Fibroblast of villous mesenchyme (primary cell): ENCODE results near the gene TKFC. TPM values are rescaled to one million over a fixed set of nuclear protein-coding genes. Genes with fewer than 3 reads are reported as not detected.
A peak's percentile ranks its signal among the peaks of the same experiment; 100 is the strongest.

Experiments
- DNase-seq: peaks from one replicate; pipeline ENCODE4 v3.0.0-alpha.2; 2010; ENCODE audit warnings: low read depth
- H3K4me3 ChIP-seq: 2 replicates; pipeline ENCODE4 v1.5.1; 2011; ENCODE audit warnings: low read depth, mild to moderate bottlenecking, low read length
- total RNA-seq: library from RNA; depleted of rRNA; stranded (reverse); fragments of >200 nt; gene quantifications from 2 replicates; pipeline ENCODE4 v1.2.3, GENCODE V29; 2012
- TF ChIP-seq, protein P1 (sequence below): IDR thresholded peaks from 2 replicates; pipeline ENCODE4 v1.5.1; 2012; ENCODE audit warnings: low read depth, mild to moderate bottlenecking, low read length; ENCODE audit not compliant: insufficient read depth

Gene TKFC, protein sequence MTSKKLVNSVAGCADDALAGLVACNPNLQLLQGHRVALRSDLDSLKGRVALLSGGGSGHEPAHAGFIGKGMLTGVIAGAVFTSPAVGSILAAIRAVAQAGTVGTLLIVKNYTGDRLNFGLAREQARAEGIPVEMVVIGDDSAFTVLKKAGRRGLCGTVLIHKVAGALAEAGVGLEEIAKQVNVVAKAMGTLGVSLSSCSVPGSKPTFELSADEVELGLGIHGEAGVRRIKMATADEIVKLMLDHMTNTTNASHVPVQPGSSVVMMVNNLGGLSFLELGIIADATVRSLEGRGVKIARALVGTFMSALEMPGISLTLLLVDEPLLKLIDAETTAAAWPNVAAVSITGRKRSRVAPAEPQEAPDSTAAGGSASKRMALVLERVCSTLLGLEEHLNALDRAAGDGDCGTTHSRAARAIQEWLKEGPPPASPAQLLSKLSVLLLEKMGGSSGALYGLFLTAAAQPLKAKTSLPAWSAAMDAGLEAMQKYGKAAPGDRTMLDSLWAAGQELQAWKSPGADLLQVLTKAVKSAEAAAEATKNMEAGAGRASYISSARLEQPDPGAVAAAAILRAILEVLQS
- total RNA-seq = 22.9 and 23.7 TPM in 2 replicates

DNA sequence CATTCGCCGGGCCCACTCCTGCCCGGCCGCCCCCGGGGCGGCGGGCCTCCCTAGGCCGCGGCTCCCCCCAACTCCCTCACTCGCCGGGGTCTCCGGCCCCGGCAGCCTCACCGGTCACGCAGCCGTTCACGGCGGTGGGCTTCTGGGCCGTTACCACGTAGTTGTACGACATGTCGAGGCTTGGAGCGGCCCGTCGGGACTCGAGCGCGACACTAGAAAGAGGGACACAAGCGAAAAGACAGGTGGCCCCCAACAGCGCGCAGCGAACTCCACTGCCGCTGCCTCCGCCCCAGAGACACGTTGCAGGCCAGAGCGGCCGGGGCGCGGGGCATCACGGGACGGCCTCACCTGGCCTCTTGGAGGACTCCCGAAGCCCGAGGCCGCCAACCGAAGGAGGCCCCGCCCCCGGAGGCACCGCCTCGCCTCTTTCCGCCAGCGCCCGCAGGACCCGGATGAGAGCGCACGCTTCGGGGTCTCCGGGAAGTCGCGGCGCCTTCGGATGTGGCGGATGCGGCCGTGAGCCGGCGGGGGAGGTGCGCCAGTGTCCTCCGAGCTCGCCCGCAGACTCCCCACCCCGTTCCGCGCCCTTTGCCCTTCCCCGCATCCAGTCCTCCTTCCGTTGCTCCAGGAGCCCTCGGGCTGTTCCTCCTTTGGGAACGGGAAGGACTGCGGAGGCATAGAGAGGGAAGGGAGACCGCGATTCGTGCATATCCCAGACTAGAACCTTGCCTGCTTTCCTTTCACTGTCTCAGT lies at the start of gene TKFC, which contains the start of gene DDB1:
Gene TKFC, plus strand, starts transcription at position 432 of the 753 bp plus-strand sequence. CDS start 1,501 bp downstream, outside the sequence.
Gene DDB1, minus strand, starts transcription at position 309 of the 753 bp plus-strand sequence. Its CDS starts 137 bp downstream, at position 172.
- peak; percentile 94 for DNase-seq
- TF ChIP-seq, protein P1, sequence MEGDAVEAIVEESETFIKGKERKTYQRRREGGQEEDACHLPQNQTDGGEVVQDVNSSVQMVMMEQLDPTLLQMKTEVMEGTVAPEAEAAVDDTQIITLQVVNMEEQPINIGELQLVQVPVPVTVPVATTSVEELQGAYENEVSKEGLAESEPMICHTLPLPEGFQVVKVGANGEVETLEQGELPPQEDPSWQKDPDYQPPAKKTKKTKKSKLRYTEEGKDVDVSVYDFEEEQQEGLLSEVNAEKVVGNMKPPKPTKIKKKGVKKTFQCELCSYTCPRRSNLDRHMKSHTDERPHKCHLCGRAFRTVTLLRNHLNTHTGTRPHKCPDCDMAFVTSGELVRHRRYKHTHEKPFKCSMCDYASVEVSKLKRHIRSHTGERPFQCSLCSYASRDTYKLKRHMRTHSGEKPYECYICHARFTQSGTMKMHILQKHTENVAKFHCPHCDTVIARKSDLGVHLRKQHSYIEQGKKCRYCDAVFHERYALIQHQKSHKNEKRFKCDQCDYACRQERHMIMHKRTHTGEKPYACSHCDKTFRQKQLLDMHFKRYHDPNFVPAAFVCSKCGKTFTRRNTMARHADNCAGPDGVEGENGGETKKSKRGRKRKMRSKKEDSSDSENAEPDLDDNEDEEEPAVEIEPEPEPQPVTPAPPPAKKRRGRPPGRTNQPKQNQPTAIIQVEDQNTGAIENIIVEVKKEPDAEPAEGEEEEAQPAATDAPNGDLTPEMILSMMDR = no peak

DNA sequence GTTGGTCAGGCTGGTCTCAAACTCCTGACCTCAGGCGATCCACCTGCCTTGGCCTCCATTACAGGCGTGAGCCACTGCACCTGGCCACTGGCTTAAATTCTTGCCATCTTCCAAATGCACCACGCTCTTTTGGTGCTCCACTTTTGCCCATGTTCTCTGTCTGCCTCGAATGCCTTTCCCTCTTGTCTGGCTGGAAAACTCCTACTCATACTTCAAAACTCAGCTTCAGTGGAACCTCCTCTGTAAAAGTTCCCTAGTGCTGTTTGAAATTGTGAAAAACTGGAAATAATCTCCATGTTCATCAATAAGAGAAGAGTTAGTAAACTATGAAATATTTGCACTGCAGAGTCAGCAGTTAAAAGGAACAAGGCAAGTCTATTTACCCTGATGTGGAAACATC lies 49.4 kb upstream of the TKFC start:
- H3K4me3 ChIP-seq = no peak overlapping the region
- TF ChIP-seq, protein P1 = no peak
- DNase-seq = no peak

More for the DNA sequence above, at the start of gene TKFC, which contains the start of gene DDB1:
- peak within 1 kb of the TSS; percentile 89 for H3K4me3 ChIP-seq

DNA sequence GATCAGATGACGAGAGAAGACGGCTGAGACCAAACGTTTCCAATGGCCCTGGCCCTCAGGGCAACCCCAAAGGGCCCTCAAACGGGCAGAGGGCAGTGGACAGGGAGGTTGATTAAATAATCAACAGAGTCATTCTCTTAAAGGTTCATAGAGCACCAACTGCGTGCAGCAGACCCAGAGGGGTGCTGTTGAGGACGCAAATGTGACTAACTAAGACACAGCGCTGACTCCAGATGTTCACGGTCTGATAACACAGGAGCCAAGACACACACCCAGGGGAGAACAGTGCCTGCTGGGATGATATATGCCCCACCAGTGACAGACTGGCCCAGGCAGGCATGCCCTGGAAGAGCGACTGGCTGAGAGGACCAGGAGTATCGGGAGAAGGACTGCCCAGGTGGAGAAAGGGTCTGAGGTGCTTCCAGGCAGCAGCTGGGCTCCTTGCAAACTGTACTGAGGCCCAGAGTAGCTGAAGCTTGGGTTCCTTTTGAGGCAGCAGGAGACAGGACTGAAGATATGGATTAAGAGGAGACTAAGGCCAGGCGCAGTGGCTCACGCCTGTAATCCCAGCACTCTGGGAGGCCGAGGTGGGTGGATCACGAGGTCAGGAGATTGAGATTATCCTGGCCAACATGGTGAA lies 45.6 kb upstream of the TKFC start:
- H3K4me3 ChIP-seq = no peak overlapping the region
- DNase-seq = no peak
- TF ChIP-seq, protein P1 = no peak

DNA sequence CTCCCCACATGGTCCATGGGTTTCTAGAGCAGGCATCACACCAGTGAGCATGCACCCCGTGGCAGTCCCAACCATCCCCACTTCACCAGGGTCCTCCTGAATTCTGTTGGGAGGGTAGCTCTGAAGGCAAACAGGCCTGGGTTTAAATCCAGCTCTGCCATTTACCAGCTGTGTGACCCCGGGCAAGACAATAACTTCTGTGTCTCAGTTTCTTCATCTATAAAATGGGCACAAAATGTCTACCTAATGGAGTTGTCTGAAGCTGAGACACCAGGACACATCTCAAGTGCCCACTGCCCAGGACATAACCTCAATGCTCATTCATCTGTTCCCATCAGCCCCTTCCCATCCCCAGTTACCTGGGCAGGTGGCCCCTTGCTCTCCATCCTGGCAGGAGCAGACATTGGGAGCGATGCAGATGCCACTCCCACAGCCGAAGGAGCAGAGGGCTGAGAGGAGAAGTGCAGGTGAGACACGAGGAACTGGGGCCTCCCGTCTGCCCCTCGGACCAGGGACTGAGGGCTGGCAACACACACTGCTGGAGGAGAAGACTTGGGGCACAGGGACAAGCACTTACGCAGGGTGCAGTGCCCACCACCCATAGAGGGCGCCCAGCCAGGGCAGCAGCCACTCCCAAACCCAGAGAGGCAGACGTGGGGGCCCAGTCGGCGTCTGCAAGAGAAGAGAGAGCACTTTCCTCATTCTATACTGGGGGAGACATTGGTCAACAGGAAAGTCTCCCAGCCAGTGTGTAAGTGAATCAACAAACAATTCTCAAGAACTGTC lies 41.9 kb upstream of the TKFC start:
- no peak overlapping the region for H3K4me3 ChIP-seq
- TF ChIP-seq, protein P1 = peak; percentile 5
- no peak for DNase-seq

DNA sequence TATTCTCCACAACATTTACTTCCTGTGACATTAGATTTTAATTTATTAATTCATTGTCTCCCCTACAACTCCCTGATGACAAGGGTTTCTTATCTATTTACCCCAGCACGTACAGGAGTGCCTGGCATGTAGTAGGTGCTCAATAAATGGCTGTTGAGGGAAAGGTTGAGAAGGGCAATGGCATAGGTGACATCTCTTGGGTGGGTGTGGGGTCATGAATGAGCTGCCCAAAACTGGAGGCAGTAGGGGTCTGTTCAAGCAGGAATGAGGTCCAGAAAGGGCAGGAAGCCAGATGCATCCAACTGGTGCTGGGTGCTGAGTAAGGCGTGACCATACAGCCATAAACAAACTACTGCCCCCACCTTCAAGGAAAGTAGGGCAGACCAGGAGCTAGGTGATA lies 40.7 kb upstream of the TKFC start:
- no peak for DNase-seq
- H3K4me3 ChIP-seq = no peak overlapping the region
- TF ChIP-seq, protein P1 = no peak
